Upper lobe of left lung (tissue), 4 donors: Measurements from ENCODE around the gene ANKRD40.

Experiments
- EP300 ChIP-seq, 4 donors: sonication (generic); formaldehyde crosslinking; IDR thresholded peaks; one replicate each; pipeline ENCODE4 v1.5.1; 2017; ENCODE audit warnings: antibody characterized with exemption in 4 of 4, control low read depth in 2 of 4
- POLR2A ChIP-seq, 4 donors: fragments of 450-650 bp; IDR thresholded peaks; one replicate each; pipeline ENCODE4 v1.5.1; 2016 to 2017; ENCODE audit warnings: antibody characterized with exemption in 4 of 4, mild to moderate bottlenecking in 2 of 4
- POLR2AphosphoS5 ChIP-seq, 2 donors: sonication (generic); formaldehyde crosslinking; IDR thresholded peaks; one replicate each; pipeline ENCODE4 v1.5.1; 2017; ENCODE audit warnings: antibody characterized with exemption in 2 of 2
- TF ChIP-seq, protein P1 (sequence below), 6 experiments: fragments of 450-650 bp in 4 of 6; fragments of 200-600 bp in 2 of 6; sonication (generic) in 2 of 6; IDR thresholded peaks; one replicate each; pipeline ENCODE4 v1.5.1; 2016 to 2019; ENCODE audit warnings: antibody characterized with exemption in 6 of 6

DNA sequence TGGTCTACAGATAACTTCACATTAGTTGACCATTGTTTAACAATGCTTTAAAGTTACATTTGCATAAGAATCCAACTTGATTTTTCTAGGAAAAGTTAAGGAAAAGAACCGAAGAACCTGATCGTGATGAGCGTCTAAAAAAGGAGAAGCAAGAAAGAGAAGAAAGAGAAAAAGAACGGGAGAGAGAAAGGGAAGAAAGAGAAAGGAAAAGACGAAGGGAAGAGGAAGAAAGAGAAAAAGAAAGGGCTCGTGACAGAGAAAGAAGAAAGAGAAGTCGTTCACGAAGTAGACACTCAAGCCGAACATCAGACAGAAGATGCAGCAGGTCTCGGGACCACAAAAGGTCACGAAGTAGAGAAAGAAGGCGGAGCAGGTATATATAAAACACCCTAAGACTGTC is 37.9 kb upstream of the ANKRD40 start:
- TF ChIP-seq, protein P1, sequence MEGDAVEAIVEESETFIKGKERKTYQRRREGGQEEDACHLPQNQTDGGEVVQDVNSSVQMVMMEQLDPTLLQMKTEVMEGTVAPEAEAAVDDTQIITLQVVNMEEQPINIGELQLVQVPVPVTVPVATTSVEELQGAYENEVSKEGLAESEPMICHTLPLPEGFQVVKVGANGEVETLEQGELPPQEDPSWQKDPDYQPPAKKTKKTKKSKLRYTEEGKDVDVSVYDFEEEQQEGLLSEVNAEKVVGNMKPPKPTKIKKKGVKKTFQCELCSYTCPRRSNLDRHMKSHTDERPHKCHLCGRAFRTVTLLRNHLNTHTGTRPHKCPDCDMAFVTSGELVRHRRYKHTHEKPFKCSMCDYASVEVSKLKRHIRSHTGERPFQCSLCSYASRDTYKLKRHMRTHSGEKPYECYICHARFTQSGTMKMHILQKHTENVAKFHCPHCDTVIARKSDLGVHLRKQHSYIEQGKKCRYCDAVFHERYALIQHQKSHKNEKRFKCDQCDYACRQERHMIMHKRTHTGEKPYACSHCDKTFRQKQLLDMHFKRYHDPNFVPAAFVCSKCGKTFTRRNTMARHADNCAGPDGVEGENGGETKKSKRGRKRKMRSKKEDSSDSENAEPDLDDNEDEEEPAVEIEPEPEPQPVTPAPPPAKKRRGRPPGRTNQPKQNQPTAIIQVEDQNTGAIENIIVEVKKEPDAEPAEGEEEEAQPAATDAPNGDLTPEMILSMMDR (IDR thresholded peaks at IDR 0.05) = no peak
- TF ChIP-seq POLR2A (IDR thresholded peaks at IDR 0.05) (no peak), POLR2AphosphoS5 (IDR thresholded peaks at IDR 0.05) (no peak), EP300 (IDR thresholded peaks at IDR 0.05) (no peak)
